BLaER1 treated with 17β-estradiol and CSF1 and Interleukin-3, amounts not matched to agents 10 nM and 100 nM (cell line): ENCODE measurements around the gene ACBD6.

Source experiments
- H3K27ac ChIP-seq, 11 experiments: shearing (Covaris generic); formaldehyde crosslinking; 2 replicates each; pipeline ENCODE4 v1.8.1; 2022
- H3K27me3 ChIP-seq, 11 experiments: shearing (Covaris generic); formaldehyde crosslinking; 2 replicates each; pipeline ENCODE4 v1.8.1; 2022
- H3K36me3 ChIP-seq, 11 experiments: shearing (Covaris generic); formaldehyde crosslinking; 2 replicates each; pipeline ENCODE4 v1.8.1; 2022
- H3K4me1 ChIP-seq, 10 experiments: shearing (Covaris generic); formaldehyde crosslinking; 2 replicates each; pipeline ENCODE4 v1.8.1; 2022
- H3K4me2 ChIP-seq, 11 experiments: shearing (Covaris generic); formaldehyde crosslinking; 2 replicates each; pipeline ENCODE4 v1.8.1; 2022
- H3K4me3 ChIP-seq, 10 experiments: shearing (Covaris generic); formaldehyde crosslinking; 2 replicates each; pipeline ENCODE4 v1.8.1; 2022
- H3K9ac ChIP-seq, 11 experiments: shearing (Covaris generic); formaldehyde crosslinking; 2 replicates each; pipeline ENCODE4 v1.8.1; 2022
- H3K9me3 ChIP-seq, 11 experiments: shearing (Covaris generic); formaldehyde crosslinking; replicated peaks in 1 of 11; 2 replicates each; pipeline ENCODE4 v1.8.1; 2022
- H4K20me1 ChIP-seq, 11 experiments: shearing (Covaris generic); formaldehyde crosslinking; 2 replicates each; pipeline ENCODE4 v1.8.1; 2022
- Cebpa-rat ChIP-seq, 11 experiments: shearing (Covaris generic); IDR thresholded peaks; 2 replicates each; pipeline ENCODE4 v1.8.1; 2022

Gene ACBD6

GRCh38 chr1:180278194-180278515, 224.2 kb downstream of the ACBD6 start:
- peak overlapping the region in 7 of 11 experiments; percentile 60 to 92 (median 82); a peak in 14 of 22 replicates for H3K4me2 ChIP-seq
- H3K36me3 ChIP-seq, result peaks cover 21 to 81% (median 60%) of the 10 kb centered on the region in 11 experiments
- H3K27me3 ChIP-seq, result no peaks in the 10 kb centered on the region
- peak overlapping the region in 9 of 11 experiments; percentile 19 to 78 (median 65); a peak in 16 of 22 replicates for H3K27ac ChIP-seq
- H3K4me1 ChIP-seq, result peaks cover 0 to 61% (median 23%) of the 10 kb centered on the region in 10 experiments; a peak in 16 of 20 replicates
- no peaks in the 10 kb centered on the region; a peak in 1 of 22 replicates for H4K20me1 ChIP-seq
- H3K9ac ChIP-seq, result peak overlapping the region in 5 of 11 experiments; percentile 3 to 55 (median 45); a peak in 7 of 22 replicates
- H3K9me3 ChIP-seq, result no peaks in the 10 kb centered on the region; a peak in 1 of 22 replicates
- H3K4me3 ChIP-seq, result peak overlapping the region in 1 of 10 experiments; percentile 0; a peak in 1 of 20 replicates
- TF ChIP-seq Cebpa-rat (IDR thresholded peaks at IDR 0.05), result no peak

- H3K27me3 ChIP-seq, result no peaks in the 10 kb centered on the region
- no peaks in the 10 kb centered on the region; a peak in 1 of 22 replicates for H4K20me1 ChIP-seq
- no peak overlapping the region for H3K4me3 ChIP-seq
- peaks cover 21 to 81% (median 61%) of the 10 kb centered on the region in 11 experiments for H3K36me3 ChIP-seq
- H3K9me3 ChIP-seq, result no peaks in the 10 kb centered on the region; a peak in 1 of 22 replicates
- H3K4me1 ChIP-seq, result peaks cover 0 to 61% (median 23%) of the 10 kb centered on the region in 10 experiments; a peak in 16 of 20 replicates
- peak overlapping the region in 5 of 11 experiments; percentile 51 to 78 (median 70); a peak in 9 of 22 replicates for H3K27ac ChIP-seq
- no peak overlapping the region for H3K9ac ChIP-seq
- H3K4me2 ChIP-seq, result peak overlapping the region in 5 of 11 experiments; percentile 75 to 92 (median 85); a peak in 10 of 22 replicates
- TF ChIP-seq Cebpa-rat (IDR thresholded peaks at IDR 0.05), result no peak
These were observed 224.7 kb downstream of the ACBD6 start for GRCh38 chr1:180277476-180278193.

- Histone ChIP-seq H3K27ac (no peak overlapping the region), H3K9me3 (no peaks in the 10 kb centered on the region; a peak in 1 of 22 replicates), H3K27me3 (no peaks in the 10 kb centered on the region), H3K4me1 (peaks cover 0 to 44% (median 23%) of the 10 kb centered on the region in 10 experiments; a peak in 16 of 20 replicates), H3K4me3 (no peak overlapping the region), H3K4me2 (peak overlapping the region in 2 of 11 experiments; percentile 85 to 91; a peak in 1 of 22 replicates), H4K20me1 (no peaks in the 10 kb centered on the region; a peak in 1 of 22 replicates), H3K36me3 (peaks cover 21 to 73% (median 53%) of the 10 kb centered on the region in 11 experiments), H3K9ac (no peak overlapping the region)
- TF ChIP-seq Cebpa-rat (IDR thresholded peaks at IDR 0.05), result no peak
These were observed 226.7 kb downstream of the ACBD6 start for GRCh38 chr1:180275726-180276125.

GRCh38 chr1:180274221-180274620, 228.2 kb downstream of the ACBD6 start:
- H3K9ac ChIP-seq, result no peak overlapping the region
- H3K27ac ChIP-seq, result no peak overlapping the region
- H3K9me3 ChIP-seq, result no peaks in the 10 kb centered on the region; a peak in 1 of 22 replicates
- H3K4me1 ChIP-seq, result peaks cover 0 to 37% (median 14%) of the 10 kb centered on the region in 10 experiments; a peak in 16 of 20 replicates
- no peak overlapping the region for H3K4me3 ChIP-seq
- no peak overlapping the region for H3K4me2 ChIP-seq
- peaks cover 21 to 58% (median 45%) of the 10 kb centered on the region in 11 experiments for H3K36me3 ChIP-seq
- no peaks in the 10 kb centered on the region; a peak in 2 of 22 replicates for H4K20me1 ChIP-seq
- H3K27me3 ChIP-seq, result no peaks in the 10 kb centered on the region
- no peak for TF ChIP-seq Cebpa-rat (IDR thresholded peaks at IDR 0.05)

GRCh38 chr1:180273066-180273465, 229.3 kb downstream of the ACBD6 start:
- H4K20me1 ChIP-seq, result no peaks in the 10 kb centered on the region; a peak in 2 of 22 replicates
- no peak overlapping the region for H3K4me2 ChIP-seq
- H3K9me3 ChIP-seq, result no peaks in the 10 kb centered on the region; a peak in 1 of 22 replicates
- no peaks in the 10 kb centered on the region for H3K27me3 ChIP-seq
- H3K27ac ChIP-seq, result no peak overlapping the region
- peaks cover 0 to 28% (median 3%) of the 10 kb centered on the region in 10 experiments; a peak in 11 of 20 replicates for H3K4me1 ChIP-seq
- no peak overlapping the region for H3K9ac ChIP-seq
- no peak for TF ChIP-seq Cebpa-rat (IDR thresholded peaks at IDR 0.05)
- H3K4me3 ChIP-seq, result no peak overlapping the region
- peaks cover 21 to 54% (median 45%) of the 10 kb centered on the region in 11 experiments for H3K36me3 ChIP-seq

GRCh38 chr1:180272395-180272794, 230.0 kb downstream of the ACBD6 start:
- Histone ChIP-seq H3K36me3 (peaks cover 21 to 54% (median 41%) of the 10 kb centered on the region in 11 experiments), H3K4me3 (no peak overlapping the region), H3K9me3 (no peaks in the 10 kb centered on the region; a peak in 1 of 22 replicates), H3K27ac (no peak overlapping the region), H3K4me1 (peaks cover 1 to 25% (median 4%) of the 10 kb centered on the region in 10 experiments; a peak in 18 of 20 replicates), H3K9ac (no peak overlapping the region), H3K4me2 (no peak overlapping the region), H3K27me3 (no peaks in the 10 kb centered on the region), H4K20me1 (no peaks in the 10 kb centered on the region; a peak in 2 of 22 replicates)
- no peak for TF ChIP-seq Cebpa-rat (IDR thresholded peaks at IDR 0.05)

GRCh38 chr1:180271272-180272255, 230.8 kb downstream of the ACBD6 start:
- TF ChIP-seq Cebpa-rat (IDR thresholded peaks at IDR 0.05), result no peak
- peaks cover 8 to 25% (median 12%) of the 10 kb centered on the region in 10 experiments for H3K4me1 ChIP-seq
- no peak overlapping the region for H3K4me2 ChIP-seq
- no peaks in the 10 kb centered on the region; a peak in 1 of 22 replicates for H3K9me3 ChIP-seq
- H3K9ac ChIP-seq, result no peak overlapping the region
- H3K36me3 ChIP-seq, result peaks cover 21 to 46% (median 34%) of the 10 kb centered on the region in 11 experiments
- H3K27me3 ChIP-seq, result no peaks in the 10 kb centered on the region
- H3K27ac ChIP-seq, result no peak overlapping the region
- no peak overlapping the region for H3K4me3 ChIP-seq
- H4K20me1 ChIP-seq, result no peaks in the 10 kb centered on the region; a peak in 2 of 22 replicates

GRCh38 chr1:180270530-180271271, 231.7 kb downstream of the ACBD6 start:
- no peaks in the 10 kb centered on the region; a peak in 1 of 22 replicates for H3K9me3 ChIP-seq
- H3K4me1 ChIP-seq, result peaks cover 17 to 27% (median 21%) of the 10 kb centered on the region in 10 experiments
- H3K4me3 ChIP-seq, result no peak overlapping the region
- no peaks in the 10 kb centered on the region; a peak in 3 of 22 replicates for H4K20me1 ChIP-seq
- H3K27ac ChIP-seq, result no peak overlapping the region
- H3K9ac ChIP-seq, result no peak overlapping the region
- H3K27me3 ChIP-seq, result no peaks in the 10 kb centered on the region
- H3K4me2 ChIP-seq, result peak overlapping the region in 2 of 11 experiments; percentile 15 to 18; a peak in 1 of 22 replicates
- no peak for TF ChIP-seq Cebpa-rat (IDR thresholded peaks at IDR 0.05)
- peaks cover 21 to 38% (median 28%) of the 10 kb centered on the region in 11 experiments for H3K36me3 ChIP-seq
